HepG2 (cell line): ENCODE data around the gene HEPACAM2. TPM values are rescaled to one million over a fixed set of nuclear protein-coding genes. Genes with fewer than 3 reads are reported as not detected.

Experiments
- ATAC-seq: fragments of 200-7000 bp; cut with Tn5 transposase; 3 replicates; pipeline ENCODE4 v1.9.1; 2020; ENCODE audit warnings: mild to moderate bottlenecking, moderate library complexity
- BruUV-seq: library from RNA; stranded (reverse); fragments of 400-500 nt; replicated peaks from 2 replicates; lab custom pipeline; 2021; lab: Mats Ljungman, UMichigan
- CTCF ChIA-PET: fragments of 300-600 bp; formaldehyde crosslinking; extraction: SDS; loops from one replicate; lab custom pipeline; 2021; ENCODE audit warnings: low total read pairs, inconsistent platforms, low intra/inter-chr PET ratio; lab: Yijun Ruan, JAX
- POLR2A ChIA-PET: fragments of 350-600 bp; sonication (Branson Sonifier 250); formaldehyde crosslinking; loops from one replicate; lab custom pipeline; 2020; ENCODE audit warnings: antibody characterized with exemption, inconsistent platforms; lab: Yijun Ruan, JAX
- DNase-seq: peaks from one replicate; pipeline ENCODE4 v3.0.0-alpha.2; 2015; ENCODE audit warnings: low spot score
- FAIRE-seq: peaks from 3 replicates; lab custom pipeline; 2011; peaks lifted over from hg19 to GRCh38; lab: Jason Lieb, UNC
- H2AFZ ChIP-seq: one replicate; pipeline ENCODE4 v1.6.1; 2011; ENCODE audit warnings: low read length, inconsistent platforms
- H3K27ac ChIP-seq: fragments of 300-600 bp; 3 replicates; pipeline ENCODE4 v1.8.0; 2011; ENCODE audit warnings: mixed run types, mild to moderate bottlenecking, mixed read lengths, low read length, inconsistent platforms; ENCODE audit not compliant: insufficient read depth; ENCODE audit errors: extremely low read length
- H3K27me3 ChIP-seq, 2 experiments: fragments of 200-600 bp in 1 of 2; 2 replicates in 1 of 2; 3 replicates in 1 of 2; pipeline versions ENCODE4 v1.6.0 to v1.8.0; 2011; ENCODE audit warnings: low read length in 2 of 2, mild to moderate bottlenecking in 2 of 2, moderate library complexity in 2 of 2, inconsistent platforms in 1 of 2; ENCODE audit not compliant: insufficient read depth in 2 of 2, control insufficient read depth in 1 of 2
- H3K36me3 ChIP-seq, 2 experiments: fragments of 200-600 bp in 1 of 2; replicated peaks in 1 of 2; 2 replicates in 1 of 2; 3 replicates in 1 of 2; pipeline versions ENCODE4 v1.5.1 to v1.8.0; 2011; ENCODE audit warnings: low read length in 2 of 2, inconsistent platforms in 1 of 2; ENCODE audit not compliant: insufficient read depth in 2 of 2, control insufficient read depth in 1 of 2
- H3K4me1 ChIP-seq: 2 replicates; pipeline ENCODE4 v1.5.1; 2012; ENCODE audit warnings: low read length, inconsistent platforms; ENCODE audit not compliant: insufficient read depth
- H3K4me2 ChIP-seq: 2 replicates; pipeline ENCODE4 v1.6.0; 2011; ENCODE audit warnings: low read depth, low read length, inconsistent platforms
- H3K4me3 ChIP-seq, 3 experiments: fragments of 200-600 bp in 1 of 3; sonication (generic), shearing (Covaris generic) in 1 of 3; replicated peaks in 1 of 3; 2 replicates each; pipeline ENCODE4 v1.5.1; 2011 to 2016; ENCODE audit warnings: low read length in 3 of 3, inconsistent platforms in 2 of 3, low read depth in 2 of 3, mild to moderate bottlenecking in 2 of 3, control low read depth in 1 of 3, mixed read lengths in 1 of 3; ENCODE audit not compliant: insufficient read depth in 1 of 3
- H3K79me2 ChIP-seq: one replicate; pipeline ENCODE4 v1.6.1; 2011; ENCODE audit warnings: low read length, inconsistent platforms; ENCODE audit not compliant: insufficient read depth
- H3K9ac ChIP-seq: 2 replicates; pipeline ENCODE4 v1.6.0; 2011; ENCODE audit warnings: mild to moderate bottlenecking, low read depth, low read length, inconsistent platforms; ENCODE audit not compliant: insufficient read depth
- H3K9me3 ChIP-seq: 2 replicates; pipeline ENCODE4 v1.5.1; 2012; ENCODE audit warnings: mild to moderate bottlenecking, low read length
- H4K20me1 ChIP-seq: 2 replicates; pipeline ENCODE4 v1.6.0; 2011; ENCODE audit warnings: inconsistent platforms, mild to moderate bottlenecking, low read length, moderate library complexity; ENCODE audit not compliant: insufficient read depth
- CREB1 ChIP-seq, 2 experiments: fragments of 450-650 bp in 1 of 2; IDR thresholded peaks; 2 replicates each; pipeline ENCODE4 v1.6.1; 2016 to 2017; ENCODE audit warnings: control low read depth in 1 of 2, mild to moderate bottlenecking in 1 of 2, missing compliant biosample characterization in 1 of 2, missing genetic modification characterization in 1 of 2
- EED ChIP-seq: sonication (generic); formaldehyde crosslinking; IDR thresholded peaks from 2 replicates; pipeline ENCODE4 v1.5.0; 2020; ENCODE audit warnings: mild to moderate bottlenecking, missing genetic modification reagents
- PRMT3 ChIP-seq: sonication (generic); formaldehyde crosslinking; IDR thresholded peaks from 2 replicates; pipeline ENCODE4 v1.8.1; 2022; ENCODE audit warnings: low read depth, mild to moderate bottlenecking, moderate library complexity, missing genetic modification reagents, borderline replicate concordance
- RBAK ChIP-seq: sonication (generic); formaldehyde crosslinking; IDR thresholded peaks from 2 replicates; pipeline ENCODE4 v1.5.1; 2020; ENCODE audit warnings: mild to moderate bottlenecking, missing genetic modification reagents
- RBFOX2 ChIP-seq: fragments of 200-400 bp; formaldehyde crosslinking; IDR thresholded peaks from 2 replicates; pipeline ENCODE4 v1.6.1; 2017; ENCODE audit warnings: low read depth, mild to moderate bottlenecking, low read length
- TEAD3 ChIP-seq: optimal IDR thresholded peaks from 2 replicates; pipeline ENCODE3; 2016; ENCODE audit warnings: borderline replicate concordance
- TFE3 ChIP-seq: IDR thresholded peaks from 2 replicates; pipeline ENCODE4 v1.6.1; 2016
- ZBTB20 ChIP-seq: sonication (generic); formaldehyde crosslinking; IDR thresholded peaks from 2 replicates; pipeline ENCODE4 v1.8.1; 2023; ENCODE audit warnings: missing genetic modification reagents, low read depth, mild to moderate bottlenecking, borderline replicate concordance
- ZBTB39 ChIP-seq: sonication (generic); formaldehyde crosslinking; IDR thresholded peaks from 2 replicates; pipeline ENCODE4 v1.5.0; 2020; ENCODE audit warnings: missing genetic modification reagents
- ZNF225 ChIP-seq: sonication (generic); formaldehyde crosslinking; IDR thresholded peaks from 2 replicates; pipeline ENCODE4 v1.4.0; 2020; ENCODE audit warnings: mild to moderate bottlenecking, missing genetic modification reagents
- ZNF484 ChIP-seq: sonication (generic); formaldehyde crosslinking; IDR thresholded peaks from 2 replicates; pipeline ENCODE4 v1.5.1; 2020; ENCODE audit warnings: mild to moderate bottlenecking, low read depth, missing genetic modification reagents, borderline replicate concordance
- WGBS: methylation state at CpG from one replicate; pipeline ENCODE4 v1.1.6; 2017; ENCODE audit warnings: low lambda C conversion rate; 5-methylcytosine and 5-hydroxymethylcytosine counted together
- in situ Hi-C: cut with HindIII; loops from 2 replicates; pipeline ENCODE4 v1.10.0; 2017; ENCODE audit warnings: low pct_unique_long_range_greater_than_20kb; ENCODE audit not compliant: extremely low pct_ligation_motif_present
- intact Hi-C: fragments of 100-400 bp; cut with micrococcal nuclease; formaldehyde crosslinking; loops from one replicate; pipeline ENCODE4 v1.10.0; 2022; ENCODE audit not compliant: unreplicated experiment
- polyA plus RNA-seq, 8 experiments: library from polyadenylated mRNA; depleted of rRNA in 3 of 8; stranded (reverse) in 7 of 8; unstranded in 1 of 8; fragments of >200 nt; fragmentation: Illumina TruSeq in 4 of 8; extraction: Trizol in 4 of 8; gene quantifications; 2 replicates each; pipeline versions ENCODE4 v1.2.1 to v1.2.3, GENCODE V29; 2011 to 2016; ENCODE audit warnings: low read depth in 4 of 8, missing spikeins in 1 of 8, mixed read lengths in 1 of 8; ENCODE audit not compliant: insufficient read depth in 1 of 8
- total RNA-seq, 5 experiments: library from RNA; depleted of rRNA; stranded (reverse); fragments of >200 nt; fragmentation: Illumina TruSeq; extraction: Trizol; gene quantifications; 2 replicates each; pipeline ENCODE4 v1.2.3, GENCODE V29; 2016; ENCODE audit warnings: low read depth in 1 of 5

Gene HEPACAM2
- total and polyA plus RNA-seq, 2 of the 13 experiments (the other 11 are each of a cell fraction or from before 2014, with no cell fraction given), result not detected

- Histone ChIP-seq H3K27ac (no peak overlapping the region), H3K4me3 (no peak overlapping the region), H3K9me3 (no peaks in the 10 kb centered on the region), H3K36me3 (no peaks in the 10 kb centered on the region), H3K79me2 (no peaks in the 10 kb centered on the region), H4K20me1 (no peaks in the 10 kb centered on the region), H3K4me1 (peaks cover 6% of the 10 kb centered on the region; the same call in 1 of the 2 replicates), H2AFZ (no peak overlapping the region), H3K4me2 (no peak overlapping the region), H3K9ac (no peak overlapping the region), H3K27me3 (no peaks in the 10 kb centered on the region)
- intact Hi-C loops (no loop called here), in situ Hi-C loops (no loop called here)
- DNase-seq, result no peak
- FAIRE-seq, result no peak
- CTCF ChIA-PET, result no interaction called here
- TF ChIP-seq TEAD3 (CRISPR knock-in tag), result no peak
- TF ChIP-seq RBAK (CRISPR knock-in tag), result no peak
- no peak for TF ChIP-seq EED (CRISPR knock-in tag)
- no peak for TF ChIP-seq ZNF484 (CRISPR knock-in tag)
- TF ChIP-seq ZBTB39 (CRISPR knock-in tag), result no peak
- no peak for TF ChIP-seq CREB1 (IDR thresholded peaks at IDR 0.05)
- TF ChIP-seq CREB1 (CRISPR knock-in tag; IDR thresholded peaks at IDR 0.05), result no peak
- TF ChIP-seq ZBTB20 (CRISPR knock-in tag), result no peak
- TF ChIP-seq TFE3 (CRISPR knock-in tag), result no peak
- TF ChIP-seq RBFOX2, result no peak
- no peak for TF ChIP-seq PRMT3 (CRISPR knock-in tag)
- no peak for TF ChIP-seq ZNF225 (CRISPR knock-in tag)
- WGBS, result 0% methylated on average over 1 of the region's 1 CpG
- ATAC-seq, result no peak
- BruUV-seq, result no TSS peak
- POLR2A ChIA-PET, result no interaction called here
These were observed 13.4 kb downstream of the HEPACAM2 start for GRCh38 chr7:93212881-93213280.
